Stimulated activated CD4-positive, alpha-beta T cell treated with anti-CD3 and anti-CD28 coated beads, Interleukin-2, amount 100 ng/mL, for 4 hours (primary cell): ENCODE results near the gene KCNG2.

Experiments
- DNase-seq: peaks from one replicate; pipeline ENCODE4 v3.0.0-alpha.2; 2020; ENCODE audit warnings: low read depth

KCNG2 gene

DNA sequence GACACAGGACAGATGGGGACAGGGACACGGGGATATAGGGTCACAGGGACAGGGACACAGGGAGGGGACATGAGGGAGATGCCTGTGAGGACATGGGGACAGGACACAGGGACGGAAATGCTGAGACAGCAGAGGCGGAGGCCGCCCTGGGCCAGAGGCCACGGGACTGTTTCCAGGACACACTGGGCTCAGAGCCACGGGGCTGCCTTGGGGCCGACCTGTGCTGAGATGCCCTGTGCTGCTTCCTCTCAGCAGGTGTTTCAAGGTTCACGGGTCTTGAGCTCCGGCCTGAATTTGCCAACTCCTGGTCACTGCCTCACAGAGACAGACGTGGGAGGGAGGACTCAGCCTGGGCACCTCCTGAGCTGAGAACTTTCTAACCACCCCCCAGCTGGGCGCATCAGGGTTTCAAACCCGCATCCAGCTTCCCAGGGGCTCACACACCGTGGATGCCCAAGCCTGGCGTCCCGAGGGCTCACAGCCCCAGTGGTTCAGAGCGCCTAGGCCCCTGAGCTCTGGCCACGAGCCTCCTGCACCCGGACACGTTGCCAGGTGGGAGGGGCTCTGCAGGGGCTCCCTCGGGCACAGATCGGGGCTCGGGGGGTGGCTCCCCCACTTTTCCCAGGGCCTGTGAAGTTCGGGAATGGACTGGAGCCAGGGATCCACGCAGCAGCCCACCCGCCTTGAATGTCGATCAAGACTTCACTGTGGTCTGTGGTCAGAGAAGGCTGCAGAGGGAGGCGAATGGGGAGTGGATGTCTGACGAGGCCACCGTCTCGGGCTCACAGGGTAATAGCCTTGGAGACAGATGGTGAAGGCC is 89.7 kb downstream of the KCNG2 start:
- no peak for DNase-seq

DNA sequence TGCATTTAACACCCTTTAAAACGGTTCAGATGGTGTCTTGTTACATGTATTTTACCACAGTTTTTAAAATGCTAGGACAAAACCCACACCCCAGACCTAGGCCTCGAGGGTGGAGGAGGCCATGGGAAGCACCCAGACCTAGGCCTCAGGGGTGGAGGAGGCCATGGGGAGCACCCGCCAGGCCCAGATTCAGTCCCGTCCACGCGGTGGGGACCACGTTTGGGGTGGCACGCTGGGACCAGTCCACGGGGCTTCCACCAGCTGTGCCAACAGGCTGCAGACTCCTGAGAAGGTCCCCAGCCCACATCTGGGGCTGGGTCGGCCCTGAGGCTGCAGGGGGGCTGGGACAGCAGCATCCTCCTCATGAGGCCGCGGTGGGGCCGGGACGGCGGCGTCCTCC is 90.3 kb downstream of the KCNG2 start:
- no peak for DNase-seq

DNA sequence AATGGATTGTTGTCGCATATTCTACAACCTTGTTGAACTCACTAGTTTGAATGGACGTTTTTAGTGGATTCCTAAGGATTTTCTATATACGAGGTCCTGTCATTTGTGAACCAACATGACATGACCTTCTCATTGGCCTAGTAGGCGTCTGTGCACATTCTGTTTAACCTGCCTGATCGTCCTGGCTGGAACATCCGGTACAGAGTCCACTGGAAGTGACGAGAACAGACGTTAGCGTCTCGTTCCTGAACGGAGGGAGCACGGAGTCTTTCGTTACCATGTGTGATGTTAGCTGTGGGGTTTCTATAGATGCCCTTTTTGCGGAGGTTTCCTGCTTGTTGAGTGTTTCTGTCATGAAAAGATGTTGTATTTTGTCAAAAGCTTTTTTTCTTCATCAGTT is 91.8 kb downstream of the KCNG2 start:
- no peak for DNase-seq

DNA sequence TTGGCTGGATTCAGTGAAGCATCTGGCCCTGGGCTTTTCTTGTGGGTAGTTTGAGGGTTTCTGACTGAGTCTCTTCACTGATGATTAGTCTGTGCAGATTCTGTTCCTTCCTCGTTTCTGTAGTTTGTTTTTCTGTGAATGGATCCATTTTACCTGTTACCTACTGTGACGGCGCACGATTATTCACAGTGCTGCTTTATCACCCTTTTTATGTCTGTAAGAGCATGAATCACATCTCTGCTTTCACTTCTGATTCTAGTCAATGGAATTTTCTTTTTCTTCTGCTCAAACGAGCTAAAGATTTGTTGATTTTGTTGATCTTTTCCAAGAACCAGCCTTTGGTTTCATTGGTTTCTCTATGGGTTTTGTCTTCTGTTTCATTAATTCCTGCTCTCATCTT is 92.9 kb downstream of the KCNG2 start:
- no peak for DNase-seq

DNA sequence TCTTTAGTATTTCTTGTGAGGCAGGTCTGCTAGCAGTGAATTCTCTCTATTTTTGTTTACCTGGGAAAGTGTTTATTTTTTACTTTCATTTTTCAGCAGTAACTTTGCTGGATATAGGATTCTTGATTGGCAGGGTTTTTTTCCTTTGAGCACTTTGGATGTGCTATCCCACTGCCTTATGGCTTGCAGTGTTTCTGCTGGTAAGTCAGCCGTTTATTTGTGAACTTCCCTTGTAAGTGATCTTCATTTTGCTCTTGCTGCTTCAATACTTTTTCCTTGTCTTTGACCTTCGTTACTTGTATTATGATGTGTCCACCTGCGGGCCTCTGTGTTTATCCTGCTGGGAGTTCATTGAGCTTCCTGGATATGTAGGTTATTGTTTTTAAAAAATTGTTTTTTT is 99.0 kb downstream of the KCNG2 start:
- no peak for DNase-seq

DNA sequence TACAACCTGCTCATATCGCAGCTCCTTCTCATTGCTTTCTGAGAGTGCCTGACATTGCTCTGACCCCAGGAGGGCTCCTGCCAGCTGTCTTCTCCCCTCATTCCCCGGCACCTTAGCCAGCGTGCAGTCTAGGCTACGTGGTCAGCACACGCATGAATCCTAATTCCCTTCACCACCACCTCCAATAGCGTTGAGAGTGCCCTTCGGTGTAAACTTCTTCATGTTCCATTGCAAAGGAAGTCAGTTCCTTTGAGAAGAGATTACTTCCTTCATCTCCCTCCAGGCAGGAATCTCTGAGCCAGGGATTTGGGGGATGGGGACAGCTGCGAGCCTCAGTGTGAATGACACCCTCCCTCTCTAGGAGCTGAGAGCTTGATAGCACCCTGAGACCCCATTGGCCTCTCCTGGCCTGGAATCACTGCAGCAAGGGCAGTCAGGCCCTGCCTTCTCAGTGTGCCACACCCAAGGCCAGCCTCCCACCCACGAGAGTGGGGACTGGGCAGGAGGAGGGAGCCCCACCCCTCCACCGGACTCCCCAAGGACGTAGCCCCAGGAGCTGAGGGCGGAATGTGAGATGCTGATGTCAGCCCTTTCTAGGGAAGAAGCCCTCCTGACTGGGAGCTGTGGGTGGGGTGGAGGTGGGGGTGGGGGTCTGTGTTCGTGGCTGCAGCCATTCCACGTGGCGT is 100.3 kb downstream of the KCNG2 start:
- no peak for DNase-seq

DNA sequence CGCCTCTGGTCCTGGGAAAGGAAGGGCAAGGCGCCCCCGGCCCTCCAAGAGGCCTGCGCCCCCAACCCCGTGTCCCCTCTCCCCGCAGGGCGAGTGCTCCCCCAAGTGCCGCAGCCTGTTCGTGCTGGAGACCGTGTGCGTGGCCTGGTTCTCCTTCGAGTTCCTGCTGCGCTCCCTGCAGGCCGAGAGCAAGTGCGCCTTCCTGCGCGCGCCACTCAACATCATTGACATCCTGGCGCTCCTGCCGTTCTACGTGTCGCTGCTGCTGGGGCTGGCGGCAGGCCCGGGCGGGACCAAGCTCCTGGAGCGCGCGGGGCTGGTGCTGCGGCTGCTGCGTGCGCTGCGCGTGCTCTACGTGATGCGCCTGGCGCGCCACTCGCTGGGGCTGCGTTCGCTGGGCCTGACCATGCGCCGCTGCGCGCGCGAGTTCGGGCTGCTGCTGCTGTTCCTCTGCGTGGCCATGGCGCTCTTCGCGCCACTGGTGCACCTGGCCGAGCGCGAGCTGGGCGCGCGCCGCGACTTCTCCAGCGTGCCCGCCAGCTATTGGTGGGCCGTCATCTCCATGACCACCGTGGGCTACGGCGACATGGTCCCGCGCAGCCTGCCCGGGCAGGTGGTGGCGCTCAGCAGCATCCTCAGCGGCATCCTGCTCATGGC is 101.3 kb downstream of the KCNG2 start:
- no peak for DNase-seq

DNA sequence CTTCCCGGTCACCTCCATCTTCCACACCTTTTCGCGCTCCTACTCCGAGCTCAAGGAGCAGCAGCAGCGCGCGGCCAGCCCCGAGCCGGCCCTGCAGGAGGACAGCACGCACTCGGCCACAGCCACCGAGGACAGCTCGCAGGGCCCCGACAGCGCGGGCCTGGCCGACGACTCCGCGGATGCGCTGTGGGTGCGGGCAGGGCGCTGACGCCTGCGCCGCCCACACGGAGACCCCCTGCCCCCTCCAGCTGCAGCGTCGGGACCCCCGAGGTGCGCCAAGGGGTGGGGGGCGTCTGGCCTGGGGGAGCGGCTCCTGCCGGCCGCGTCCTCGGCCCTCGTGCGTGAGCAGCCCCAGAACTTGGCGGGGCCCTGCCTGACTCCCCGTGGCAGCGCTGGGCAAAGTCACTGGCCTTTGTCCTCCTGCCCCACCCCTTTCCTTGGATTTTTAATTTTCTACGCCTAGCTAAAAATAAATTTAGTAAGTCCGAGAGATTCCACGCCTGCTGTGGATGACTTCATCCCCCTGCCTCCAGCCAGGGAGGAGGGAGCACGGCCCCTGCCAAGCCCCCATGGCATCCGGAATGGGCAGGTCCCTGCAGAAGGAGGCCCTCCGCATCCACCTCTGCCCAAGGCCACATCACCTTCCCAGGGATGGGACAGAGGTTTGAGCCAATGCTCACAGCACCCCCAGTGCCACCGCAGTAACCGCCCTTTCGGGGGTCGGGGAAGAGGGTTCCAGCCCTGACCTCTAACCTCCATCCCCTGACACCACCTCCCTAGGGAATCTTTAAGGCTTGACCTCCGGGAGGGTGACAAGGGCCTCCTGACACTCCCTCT is 102.1 kb downstream of the KCNG2 start:
- DNase-seq, result no peak

DNA sequence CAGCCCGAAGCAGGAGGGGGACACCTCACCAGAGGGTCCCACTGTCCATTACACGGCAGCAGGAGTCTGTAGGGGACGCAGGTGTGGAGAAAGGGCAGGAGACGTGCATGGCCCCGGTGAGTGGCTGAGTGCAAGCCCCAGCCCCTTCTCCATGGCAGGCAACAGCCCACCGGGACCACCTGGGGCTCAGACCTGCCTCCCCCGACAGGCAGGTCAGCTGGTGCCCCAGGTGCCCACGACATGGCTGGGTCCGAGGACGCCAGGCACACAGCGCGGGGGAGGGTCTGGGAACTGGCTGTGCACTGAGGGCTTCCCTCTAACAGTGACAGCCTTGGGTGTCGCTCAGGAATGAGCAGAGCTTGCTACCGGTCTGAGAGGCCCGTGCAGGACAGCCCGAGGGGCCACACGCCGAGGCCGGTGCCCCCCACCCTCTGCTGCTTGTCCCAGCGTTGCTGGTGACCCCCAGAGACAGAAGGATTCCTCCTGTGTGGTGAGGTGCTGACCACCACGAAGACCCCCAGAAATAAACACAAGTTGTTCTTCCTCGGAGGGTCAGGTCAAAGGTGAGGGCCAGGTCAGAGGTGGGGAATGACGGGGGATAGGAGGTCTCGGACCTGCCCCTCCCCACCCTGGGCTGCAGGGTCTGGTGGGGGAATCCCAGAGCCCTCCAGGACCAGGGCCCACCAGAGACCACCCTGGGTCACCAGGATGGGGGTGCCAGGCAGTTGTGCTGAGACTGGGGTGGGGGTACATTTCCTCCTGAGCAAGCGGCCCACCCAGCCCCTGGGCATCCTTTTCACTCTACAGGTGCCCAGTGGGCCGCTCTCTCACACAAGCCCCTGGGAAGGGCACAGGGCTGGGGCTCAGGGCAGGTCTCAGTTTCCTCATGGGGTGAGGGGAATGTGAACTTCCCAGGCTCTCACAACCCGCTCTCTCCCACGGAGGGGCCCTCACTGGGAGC is 103.2 kb downstream of the KCNG2 start:
- no peak for DNase-seq

DNA sequence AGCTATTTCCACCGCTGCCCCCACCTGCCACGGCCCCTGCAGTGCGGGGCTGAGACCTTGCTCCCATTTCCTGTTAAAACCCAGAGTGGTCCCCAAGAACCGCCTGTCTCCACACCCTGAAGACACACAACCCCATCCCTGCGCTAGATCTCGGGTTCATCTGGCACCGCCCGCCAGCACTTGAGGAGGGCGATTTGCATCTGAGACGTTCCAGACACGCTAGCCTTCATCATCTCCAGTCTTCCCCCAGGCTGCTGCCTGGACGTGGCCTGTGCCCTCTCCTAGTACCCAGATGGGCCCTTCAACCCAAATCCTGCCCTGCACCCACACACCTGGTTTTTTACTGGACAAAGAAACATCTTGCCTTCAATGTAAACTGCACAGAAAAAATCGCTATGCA is 103.9 kb downstream of the KCNG2 start:
- no peak for DNase-seq

DNA sequence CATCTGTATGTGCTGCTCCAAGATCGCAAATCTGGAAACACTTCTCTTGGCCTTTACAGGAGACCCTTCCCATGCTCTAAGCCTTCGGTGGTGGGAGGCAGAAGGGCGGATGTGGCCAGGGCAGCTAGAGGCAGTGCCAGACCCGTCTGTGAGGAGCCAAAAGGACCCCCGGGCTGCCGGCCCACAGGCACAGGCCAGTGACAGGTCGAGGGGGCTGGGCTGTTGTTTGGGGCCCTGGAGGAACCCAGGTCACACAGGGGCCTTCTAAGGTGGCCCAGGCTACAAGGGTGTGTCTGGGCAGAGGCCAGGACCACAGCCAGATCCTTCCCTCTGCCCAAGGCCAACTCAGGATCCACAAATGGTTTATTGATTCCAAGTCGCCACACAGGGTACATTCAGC is 104.3 kb downstream of the KCNG2 start:
- no peak for DNase-seq

DNA sequence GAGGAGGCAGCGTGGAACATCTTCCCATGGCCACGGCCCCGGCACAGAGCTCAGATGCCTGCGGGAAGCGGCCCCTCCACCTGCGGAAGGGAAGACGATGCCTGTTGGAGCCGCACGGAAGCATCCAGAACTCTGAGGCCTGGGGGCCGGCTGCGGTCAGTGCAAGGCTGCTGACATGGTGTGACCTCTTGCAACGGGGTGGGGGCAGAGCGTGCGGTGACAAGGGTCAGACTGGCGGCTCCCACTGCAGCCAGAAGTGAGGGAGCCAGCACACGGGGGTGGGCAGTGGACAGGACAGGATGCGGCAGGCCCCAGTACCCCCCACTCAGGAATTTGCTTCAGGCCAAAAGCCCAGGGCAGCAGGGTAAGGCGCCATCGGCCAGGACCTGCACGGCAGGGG is 104.9 kb downstream of the KCNG2 start:
- DNase-seq, result no peak

DNA sequence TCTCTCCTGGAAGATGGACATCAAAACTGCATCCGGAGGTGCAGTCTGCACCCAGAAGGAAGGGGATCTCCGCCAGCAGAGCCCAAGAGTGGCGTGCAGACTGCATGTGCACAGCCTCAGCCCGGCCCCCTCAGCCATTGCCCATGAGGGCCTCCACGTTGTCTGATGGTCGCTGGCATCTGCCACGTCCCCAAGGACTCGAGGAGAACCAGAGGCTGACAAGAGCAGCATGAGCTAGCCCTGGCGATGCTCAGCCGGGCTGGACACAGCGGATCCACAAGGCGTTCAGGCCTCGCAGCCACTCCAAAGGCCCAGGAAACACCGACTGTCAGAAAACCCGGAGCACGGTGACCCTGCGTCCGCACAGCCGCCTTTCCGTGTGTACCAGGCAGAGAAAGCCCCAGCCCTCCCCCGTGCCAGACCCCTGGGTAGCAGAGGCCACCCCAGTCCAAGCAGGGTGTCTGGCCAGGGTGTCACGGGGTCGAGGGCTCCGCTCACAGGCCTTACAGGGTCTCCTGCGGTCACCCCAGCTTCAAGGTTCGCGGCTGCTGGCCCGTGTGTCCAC is 105.4 kb downstream of the KCNG2 start:
- DNase-seq, result no peak

DNA sequence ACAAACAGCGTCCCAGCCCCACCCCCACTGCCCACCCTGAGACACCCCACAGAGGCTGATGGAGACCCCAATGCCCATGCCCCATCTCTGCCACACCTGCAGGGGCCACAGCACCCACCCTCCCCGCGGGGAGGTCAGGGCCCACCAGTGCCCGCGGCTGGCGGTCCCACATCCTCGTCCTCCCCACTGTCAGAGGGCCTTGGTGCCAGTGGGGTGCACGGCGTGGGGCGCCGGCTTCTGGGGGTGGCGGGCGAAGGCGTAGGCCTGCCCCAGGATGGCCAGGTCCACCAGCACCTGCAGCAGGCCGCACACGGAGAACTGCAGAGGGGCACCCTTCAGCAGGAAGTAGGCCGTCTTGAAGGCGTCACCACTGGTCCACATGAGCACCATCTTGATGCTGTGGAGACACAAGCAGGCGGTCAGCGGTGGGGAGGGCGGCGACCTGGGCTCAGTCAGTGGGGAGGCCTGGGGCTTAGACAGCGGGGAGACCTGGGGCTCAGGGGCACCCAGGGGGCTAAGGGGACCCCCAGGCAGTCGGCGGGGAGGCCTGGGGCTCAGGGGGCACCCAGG is 106.1 kb downstream of the KCNG2 start:
- DNase-seq, result no peak

DNA sequence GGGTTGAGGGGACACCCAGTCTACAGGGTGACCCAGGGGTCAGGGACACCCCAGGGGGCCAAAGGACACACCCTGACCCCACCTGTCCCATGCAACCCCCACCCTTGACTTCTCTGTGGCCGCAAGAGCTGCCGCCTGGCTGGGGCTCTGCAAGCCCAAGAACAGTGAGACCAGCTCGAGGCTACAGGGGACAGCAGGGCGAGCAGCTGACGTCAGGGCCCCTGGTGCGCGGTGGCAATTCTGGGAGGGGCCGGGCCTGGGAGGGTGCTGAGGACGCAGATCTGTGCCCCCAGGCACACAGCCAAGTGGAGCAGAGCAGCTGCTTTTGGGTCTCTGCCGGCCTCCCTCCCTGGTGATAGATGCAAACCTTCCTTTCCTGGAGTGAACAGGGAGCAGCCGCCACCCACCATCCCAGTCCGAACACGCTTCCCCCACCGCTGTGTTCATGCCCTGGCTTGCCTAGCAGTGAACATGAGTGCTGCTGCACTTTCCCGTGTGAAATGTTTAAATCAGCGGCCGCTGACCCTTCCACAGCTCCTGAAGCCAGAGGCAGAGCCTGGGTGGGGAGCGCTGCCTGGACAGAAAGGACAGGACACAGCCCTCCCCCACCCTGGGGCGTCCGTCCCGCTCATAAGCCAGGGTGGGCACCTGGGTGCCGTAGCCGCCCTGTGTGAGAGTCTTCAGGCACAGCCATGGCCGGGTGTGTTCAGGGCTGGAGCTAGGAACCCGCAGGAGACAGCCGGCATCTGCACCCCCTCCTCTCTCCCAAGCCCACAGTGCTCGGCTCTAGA is 106.8 kb downstream of the KCNG2 start:
- no peak for DNase-seq

DNA sequence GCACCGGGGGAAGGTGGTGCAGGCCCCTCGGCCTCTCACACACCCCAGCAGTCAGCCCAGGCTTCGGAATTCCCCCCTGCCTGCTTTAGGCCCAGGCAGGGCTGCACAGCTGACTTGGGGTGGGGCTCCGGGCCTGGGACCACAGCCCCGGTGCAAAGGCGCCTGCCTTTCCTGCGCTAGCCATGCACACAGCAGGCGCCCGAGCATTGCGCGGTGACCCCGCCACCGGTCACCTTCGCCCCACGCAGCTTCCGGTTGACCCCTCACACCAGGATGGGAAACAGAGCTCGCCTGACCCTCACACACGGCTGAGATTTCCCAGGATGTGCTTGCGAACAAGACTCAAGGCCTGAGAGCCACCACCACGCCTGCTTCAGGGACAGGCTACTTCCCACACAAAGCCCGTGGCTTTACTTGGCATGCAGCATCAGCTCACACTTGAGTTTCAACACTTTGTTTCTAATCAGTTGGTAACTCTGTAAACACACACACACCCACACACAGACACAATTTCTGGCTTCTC is 107.7 kb downstream of the KCNG2 start:
- no peak for DNase-seq

DNA sequence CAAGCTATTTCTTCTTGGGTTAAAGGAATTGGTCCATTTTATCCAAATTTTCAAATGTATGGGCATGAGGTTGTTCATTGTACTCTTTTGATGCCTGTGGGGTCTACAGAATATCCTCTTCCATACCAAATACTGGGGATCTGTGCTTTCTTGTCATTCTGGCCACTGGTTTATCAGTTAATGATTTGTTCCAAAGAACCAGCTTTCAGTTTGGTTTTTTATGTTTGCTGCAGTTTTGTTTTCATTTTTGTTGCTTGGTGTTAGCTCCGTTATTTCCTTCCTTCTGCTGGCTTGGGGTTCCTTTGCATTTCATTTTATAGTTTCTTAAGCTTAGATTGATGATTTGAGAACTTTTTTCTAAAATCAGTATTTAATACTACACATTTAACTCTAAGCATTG is 108.3 kb downstream of the KCNG2 start:
- DNase-seq, result no peak

DNA sequence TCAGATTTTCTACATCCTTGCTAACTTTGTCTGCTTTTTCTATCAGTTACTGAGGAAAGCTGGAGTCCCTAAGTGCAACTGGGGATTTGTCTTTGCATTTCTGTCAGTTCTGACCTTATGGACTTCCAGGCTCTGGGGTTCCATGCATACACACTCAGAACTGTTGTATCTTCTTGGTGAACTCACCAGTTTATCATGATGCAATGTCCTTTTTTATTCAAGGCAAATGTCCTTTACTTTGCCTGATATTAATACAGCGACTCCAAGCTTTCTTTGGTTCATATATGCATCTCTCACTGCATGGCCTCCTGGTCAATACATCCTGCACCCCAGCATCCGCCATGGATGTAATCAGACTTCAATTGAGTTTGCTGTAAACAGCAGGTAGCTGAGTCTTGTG is 109.0 kb downstream of the KCNG2 start:
- DNase-seq, result no peak

DNA sequence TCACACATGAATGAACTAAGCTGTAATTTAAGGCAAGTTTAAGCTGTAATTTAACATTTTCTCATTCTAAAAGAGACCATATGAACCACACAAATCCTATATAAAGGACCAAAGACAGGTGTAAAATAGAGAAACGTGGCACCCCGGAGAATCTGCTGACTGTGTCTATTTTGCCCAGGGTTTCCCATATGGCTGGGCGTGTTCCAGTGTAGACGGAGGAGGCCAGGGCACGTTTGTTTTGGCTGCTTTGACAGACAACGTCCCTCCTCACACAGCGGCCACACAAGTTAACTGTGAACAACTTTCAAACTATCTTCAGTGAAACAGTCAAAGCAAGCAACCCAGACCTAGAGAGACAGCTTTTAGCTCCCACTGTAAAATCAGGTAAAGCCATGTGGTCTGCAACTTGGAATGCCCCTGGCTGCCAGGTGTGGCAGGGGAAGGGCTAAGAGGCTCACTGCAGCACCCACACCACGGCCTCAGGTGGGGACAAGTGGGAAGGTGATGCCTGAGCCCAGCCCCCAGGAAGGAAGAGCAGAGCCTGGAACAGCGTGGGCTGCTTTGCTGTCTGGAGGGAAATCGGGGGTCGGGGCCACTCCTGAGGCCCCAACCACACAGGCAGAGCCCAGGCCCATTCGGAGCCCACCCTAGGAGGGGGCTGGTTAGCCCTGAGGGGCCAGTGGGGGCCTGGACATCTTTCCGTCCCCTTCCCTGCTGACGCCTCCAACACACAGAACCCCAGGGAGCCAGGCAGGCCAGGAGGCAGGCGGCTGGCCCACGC is 113.0 kb downstream of the KCNG2 start:
- no peak for DNase-seq
